Skin epidermis (tissue), 12 donors: ENCODE measurements around the gene CLK3.

ENCODE experiments used
- H3K27ac ChIP-seq, 21 experiments: fragments of 200-600 bp; sonication (generic) in 11 of 21; one replicate each; pipeline ENCODE4 v1.5.0; 2020; ENCODE audit warnings: mild to moderate bottlenecking in 3 of 21, inconsistent platforms in 2 of 21, moderate library complexity in 2 of 21
- H3K4me3 ChIP-seq, 7 experiments: fragments of 200-600 bp; sonication (generic) in 2 of 7; one replicate each; pipeline ENCODE4 v1.5.0; 2020; ENCODE audit warnings: inconsistent platforms in 2 of 7, mild to moderate bottlenecking in 2 of 7, moderate library complexity in 1 of 7

The CLK3 gene

DNA sequence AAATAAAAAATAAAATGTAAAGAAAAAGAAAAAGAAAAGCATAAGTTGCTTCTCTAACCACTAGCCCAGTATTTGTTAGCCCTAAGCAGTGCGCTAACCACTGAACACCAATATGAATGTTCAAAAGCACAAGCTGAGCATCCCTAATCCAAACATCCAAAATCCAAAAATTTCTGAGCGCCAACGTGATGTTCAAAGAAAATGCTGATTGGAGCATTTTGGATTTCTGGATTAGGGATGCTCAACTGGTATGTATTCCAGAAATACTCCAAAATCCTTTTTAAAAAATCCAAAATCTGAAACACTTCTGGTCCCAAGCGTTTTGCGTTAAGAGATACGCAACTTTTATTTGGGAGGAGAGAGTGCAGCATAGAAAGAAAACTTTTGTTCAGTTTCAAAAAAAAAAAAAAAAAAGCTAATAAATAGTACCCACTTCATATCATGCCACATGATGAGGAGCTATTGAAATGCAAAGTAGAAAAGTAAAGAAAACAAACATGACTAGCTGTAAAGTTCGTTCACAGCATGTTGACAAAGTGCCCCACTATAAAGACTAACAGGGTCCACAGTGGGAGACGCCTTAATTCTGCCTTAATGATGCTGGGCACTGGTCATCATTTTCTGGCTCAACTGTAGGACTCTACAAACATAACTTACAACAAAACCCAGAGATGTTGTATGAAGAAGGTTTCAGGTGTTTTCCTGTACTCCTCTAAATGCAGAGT is 47.8 kb downstream of the CLK3 start:
- Histone ChIP-seq H3K4me3 (no peak overlapping the region), H3K27ac (peak overlapping the region in 1 of 21 experiments; percentile 24)

DNA sequence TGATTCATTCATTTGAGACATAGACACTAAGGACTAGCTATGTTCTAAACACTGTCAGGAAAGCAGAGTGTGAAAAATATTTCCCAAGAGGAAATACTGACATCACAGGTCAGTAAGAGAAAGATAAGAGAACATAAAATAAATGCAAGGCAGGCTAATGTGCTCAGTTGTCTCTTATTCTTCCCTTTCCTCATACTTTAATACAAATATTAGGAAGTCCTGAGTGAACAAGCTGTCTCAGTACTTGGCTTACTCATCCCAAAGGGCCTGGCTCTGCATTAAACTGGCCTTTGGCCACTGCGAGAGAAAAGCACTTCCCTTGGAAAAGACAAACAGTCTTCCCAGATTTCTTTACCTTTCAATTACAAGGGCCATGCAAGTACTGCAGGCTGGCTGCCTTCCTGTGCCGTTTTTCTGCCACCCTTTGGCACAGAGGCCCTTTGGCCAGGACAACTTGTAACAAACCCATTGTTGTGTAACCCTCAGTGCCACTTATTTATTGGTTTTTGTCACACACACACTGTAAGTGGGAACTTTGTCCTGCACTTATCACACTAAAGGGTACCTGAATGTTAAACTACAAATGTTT is 48.5 kb downstream of the CLK3 start:
- Histone ChIP-seq H3K4me3 (no peak overlapping the region), H3K27ac (peak overlapping the region in 6 of 21 experiments; percentile 2 to 38 (median 28))

DNA sequence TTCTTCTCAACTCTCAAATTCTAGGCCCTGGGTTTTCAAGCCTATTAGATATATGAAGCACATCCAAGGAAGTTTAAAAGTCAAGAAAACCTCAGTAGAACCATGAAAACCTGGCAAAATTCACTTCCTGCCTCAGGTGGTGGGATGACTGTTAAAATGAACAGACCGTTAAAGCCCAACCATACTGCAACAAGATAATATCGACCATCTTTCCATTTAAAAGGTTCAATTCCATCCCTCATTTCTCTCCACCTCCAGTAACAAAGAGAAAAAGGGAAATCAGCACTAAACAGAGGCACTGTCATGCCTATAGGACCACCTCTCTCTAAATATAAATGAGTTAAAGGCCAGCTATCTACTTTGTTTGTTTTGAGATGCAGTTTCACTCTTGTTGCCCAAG is 49.0 kb downstream of the CLK3 start:
- H3K4me3 ChIP-seq = no peak overlapping the region
- H3K27ac ChIP-seq = peak overlapping the region in 6 of 21 experiments; percentile 2 to 38 (median 28)

DNA sequence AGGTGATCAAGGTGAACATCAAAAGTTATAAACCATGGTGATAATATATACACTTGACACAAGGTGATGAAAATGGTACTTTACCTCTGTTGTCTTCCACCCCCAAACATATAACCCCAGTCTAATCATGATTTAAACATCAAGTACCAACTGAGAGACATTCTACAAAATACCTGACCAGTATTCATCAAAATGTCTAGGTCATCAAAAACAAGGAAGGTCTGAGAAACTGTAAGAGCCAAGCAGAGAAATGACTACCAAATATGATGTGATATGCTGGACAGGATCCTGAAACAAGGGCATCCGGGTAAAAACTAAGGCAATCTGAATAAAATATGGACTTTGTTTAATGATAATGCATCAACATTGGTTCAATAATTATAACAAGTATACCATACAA is 52.3 kb downstream of the CLK3 start:
- no peak overlapping the region for H3K4me3 ChIP-seq
- no peak overlapping the region for H3K27ac ChIP-seq

DNA sequence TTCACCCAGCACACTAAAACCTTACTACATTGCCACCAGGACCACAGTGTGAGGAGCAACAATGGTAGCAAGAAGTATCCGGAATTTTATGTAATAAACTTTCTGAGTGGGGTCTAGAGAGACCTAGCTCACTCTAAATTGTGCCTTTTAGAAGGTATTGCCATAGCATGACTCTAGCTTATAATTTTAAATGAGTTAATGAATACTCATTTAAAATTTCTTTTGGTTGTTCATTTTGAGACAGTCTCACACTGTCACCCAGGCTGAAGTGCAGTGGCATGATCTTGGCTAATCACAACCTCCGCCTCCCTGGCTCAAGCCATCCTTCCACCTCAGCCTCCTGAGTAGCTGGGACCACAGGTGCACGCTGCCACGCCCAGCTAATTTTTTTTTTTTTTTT is 54.0 kb downstream of the CLK3 start:
- Histone ChIP-seq H3K27ac (no peak overlapping the region), H3K4me3 (no peak overlapping the region)

DNA sequence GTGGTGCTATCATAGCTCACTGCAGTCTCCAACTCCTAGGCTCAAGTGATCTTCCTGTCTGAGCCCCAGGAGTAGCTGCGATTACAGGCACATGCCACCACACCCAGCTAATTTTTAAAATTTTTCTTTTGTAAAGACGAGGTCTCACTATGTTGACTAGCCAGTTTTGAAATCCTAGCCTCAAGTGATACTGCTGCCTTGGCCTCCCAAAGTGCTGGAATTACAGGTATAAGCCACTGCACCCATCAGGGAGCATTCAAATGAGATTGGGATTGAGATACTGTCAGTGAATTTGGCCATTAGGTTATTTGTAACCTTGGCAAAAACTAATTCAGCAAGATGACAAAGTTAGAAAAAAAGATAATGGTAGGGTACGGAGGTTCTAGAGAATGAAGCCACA is 58.5 kb downstream of the CLK3 start:
- no peak overlapping the region for H3K27ac ChIP-seq

DNA sequence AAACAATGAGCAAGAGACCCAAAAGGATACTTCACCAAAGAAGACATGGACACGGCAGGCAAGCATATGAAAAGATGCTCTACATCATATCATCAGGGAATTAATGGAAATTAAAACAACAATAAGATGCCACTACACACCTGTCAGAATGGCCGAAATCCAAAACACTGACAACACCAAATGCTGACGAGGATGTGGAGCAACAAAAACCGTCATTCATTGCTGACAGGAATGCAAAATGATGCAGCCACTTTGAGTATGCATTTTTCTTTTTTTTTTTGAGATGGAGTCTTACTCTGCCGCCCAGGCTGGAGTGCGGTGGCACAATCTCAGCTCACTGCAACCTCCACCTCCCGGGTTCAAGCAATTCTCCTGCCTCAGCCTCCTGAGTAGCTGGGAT is 61.2 kb downstream of the CLK3 start:
- no peak overlapping the region for H3K4me3 ChIP-seq
- H3K27ac ChIP-seq = no peak overlapping the region

More for the DNA sequence above, 58.5 kb downstream of the CLK3 start:
- H3K4me3 ChIP-seq = no peak overlapping the region
